ENCODE results near the gene KIF27.

The KIF27 gene

DNA sequence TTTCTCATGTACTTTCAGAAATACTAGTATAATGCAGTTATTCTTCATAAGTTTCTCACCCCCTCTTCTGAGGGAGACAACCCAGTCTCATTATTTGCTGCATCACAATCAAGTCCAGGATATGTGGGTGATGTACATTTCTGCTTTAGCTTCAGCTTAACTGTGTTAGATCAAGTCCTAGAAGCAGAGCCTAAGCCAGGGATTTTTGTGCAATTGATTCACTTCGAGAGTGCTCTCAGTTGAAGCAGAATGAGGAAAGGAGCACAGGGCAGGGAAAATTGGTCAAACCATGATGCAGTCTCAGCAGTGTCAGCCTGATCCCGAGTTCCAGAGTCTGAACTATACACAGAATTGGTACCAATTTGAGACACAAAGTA is 43.7 kb upstream of the KIF27 start:
- H3K36me3 ChIP-seq (ENCODE audit: control insufficient read depth, insufficient read depth, low read length): peaks cover 5% of the 10 kb centered on the region
- no peak for DNase-seq (ENCODE audit: extremely low read depth, insufficient read length)
- TF ChIP-seq, protein P1, sequence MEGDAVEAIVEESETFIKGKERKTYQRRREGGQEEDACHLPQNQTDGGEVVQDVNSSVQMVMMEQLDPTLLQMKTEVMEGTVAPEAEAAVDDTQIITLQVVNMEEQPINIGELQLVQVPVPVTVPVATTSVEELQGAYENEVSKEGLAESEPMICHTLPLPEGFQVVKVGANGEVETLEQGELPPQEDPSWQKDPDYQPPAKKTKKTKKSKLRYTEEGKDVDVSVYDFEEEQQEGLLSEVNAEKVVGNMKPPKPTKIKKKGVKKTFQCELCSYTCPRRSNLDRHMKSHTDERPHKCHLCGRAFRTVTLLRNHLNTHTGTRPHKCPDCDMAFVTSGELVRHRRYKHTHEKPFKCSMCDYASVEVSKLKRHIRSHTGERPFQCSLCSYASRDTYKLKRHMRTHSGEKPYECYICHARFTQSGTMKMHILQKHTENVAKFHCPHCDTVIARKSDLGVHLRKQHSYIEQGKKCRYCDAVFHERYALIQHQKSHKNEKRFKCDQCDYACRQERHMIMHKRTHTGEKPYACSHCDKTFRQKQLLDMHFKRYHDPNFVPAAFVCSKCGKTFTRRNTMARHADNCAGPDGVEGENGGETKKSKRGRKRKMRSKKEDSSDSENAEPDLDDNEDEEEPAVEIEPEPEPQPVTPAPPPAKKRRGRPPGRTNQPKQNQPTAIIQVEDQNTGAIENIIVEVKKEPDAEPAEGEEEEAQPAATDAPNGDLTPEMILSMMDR (IDR thresholded peaks at IDR 0.05; ENCODE audit: insufficient read depth, low read length, poor library complexity, severe bottlenecking): no peak
- H3K4me3 ChIP-seq (replicated peaks; ENCODE audit: low read depth, low read length): no peak overlapping the region
- H3K27me3 ChIP-seq (replicated peaks; ENCODE audit: control insufficient read depth, insufficient read depth, low read length): no peaks in the 10 kb centered on the region

DNA sequence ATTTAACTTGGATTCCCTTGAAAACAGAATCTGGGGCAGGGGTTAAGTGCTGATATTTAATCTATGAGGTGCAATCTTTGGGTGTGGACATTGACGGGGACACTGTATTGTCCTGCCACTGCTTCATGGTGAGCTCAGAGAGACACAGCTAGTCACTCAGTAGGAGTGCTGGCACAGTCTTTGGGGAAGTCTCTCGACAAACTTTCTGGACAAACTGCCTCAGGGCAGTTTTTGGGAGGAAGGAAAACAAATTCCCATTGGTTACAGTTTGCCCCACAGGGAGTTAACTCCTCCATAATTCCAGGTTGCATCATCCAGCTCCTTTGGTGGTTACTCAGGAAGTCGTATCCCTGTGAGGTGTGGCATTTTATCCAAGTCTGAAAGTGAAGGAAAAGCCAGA is 40.9 kb upstream of the KIF27 start:
- H3K4me3 ChIP-seq (replicated peaks; ENCODE audit: low read depth, low read length): no peak overlapping the region
- H3K27me3 ChIP-seq (replicated peaks; ENCODE audit: control insufficient read depth, insufficient read depth, low read length): no peaks in the 10 kb centered on the region
- peaks cover 1% of the 10 kb centered on the region; the same call in 1 of the 2 replicates for H3K36me3 ChIP-seq (ENCODE audit: control insufficient read depth, insufficient read depth, low read length)
- no peak for DNase-seq (ENCODE audit: extremely low read depth, insufficient read length)
- TF ChIP-seq, protein P1 (IDR thresholded peaks at IDR 0.05; ENCODE audit: insufficient read depth, low read length, poor library complexity, severe bottlenecking): no peak

DNA sequence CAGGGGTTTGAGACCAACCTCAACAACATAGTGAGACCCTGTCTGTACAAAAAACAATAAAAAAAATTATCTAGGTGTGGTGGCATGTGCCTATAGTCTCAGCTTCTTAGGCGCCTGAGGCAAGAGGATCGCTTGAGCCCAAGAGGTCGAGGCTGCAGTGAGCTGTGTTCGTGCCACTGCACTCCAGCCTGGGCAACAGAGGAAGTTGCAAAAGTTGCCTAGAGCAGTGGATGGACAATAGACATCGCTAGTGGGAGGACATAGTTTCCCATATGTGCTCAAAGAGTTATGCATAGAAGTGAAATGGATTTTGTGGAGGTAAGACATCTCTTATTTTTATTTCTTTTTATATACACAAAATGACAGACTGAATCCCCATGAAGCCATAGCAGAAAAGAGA is 39.8 kb upstream of the KIF27 start:
- TF ChIP-seq, protein P1 (IDR thresholded peaks at IDR 0.05; ENCODE audit: insufficient read depth, low read length, poor library complexity, severe bottlenecking): no peak
- no peaks in the 10 kb centered on the region for H3K36me3 ChIP-seq (ENCODE audit: control insufficient read depth, insufficient read depth, low read length)
- DNase-seq (ENCODE audit: extremely low read depth, insufficient read length): no peak
- no peaks in the 10 kb centered on the region for H3K27me3 ChIP-seq (replicated peaks; ENCODE audit: control insufficient read depth, insufficient read depth, low read length)
- H3K4me3 ChIP-seq (replicated peaks; ENCODE audit: low read depth, low read length): no peak overlapping the region

DNA sequence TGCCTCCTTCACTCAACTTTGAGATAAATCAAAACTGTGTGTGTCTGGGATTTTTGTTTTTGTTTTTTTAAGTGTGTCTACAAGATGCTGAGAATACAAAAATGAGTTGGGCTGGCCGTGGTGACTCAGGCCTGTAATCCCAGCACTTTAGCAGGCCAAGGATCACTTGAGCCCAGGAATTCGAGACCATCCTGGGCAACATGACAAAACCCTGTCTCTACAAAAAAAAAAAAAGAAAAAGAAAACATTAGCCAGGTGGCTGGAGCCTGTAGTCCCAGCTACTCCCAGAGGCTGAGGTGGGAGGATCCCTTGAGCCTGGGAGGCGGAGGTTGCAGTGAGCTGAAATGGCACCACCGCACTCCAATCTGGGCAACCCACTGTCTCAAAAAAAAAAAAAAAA is 37.8 kb upstream of the KIF27 start:
- H3K4me3 ChIP-seq (replicated peaks; ENCODE audit: low read depth, low read length): no peak overlapping the region
- TF ChIP-seq, protein P1 (IDR thresholded peaks at IDR 0.05; ENCODE audit: insufficient read depth, low read length, poor library complexity, severe bottlenecking): no peak
- no peak for DNase-seq (ENCODE audit: extremely low read depth, insufficient read length)

DNA sequence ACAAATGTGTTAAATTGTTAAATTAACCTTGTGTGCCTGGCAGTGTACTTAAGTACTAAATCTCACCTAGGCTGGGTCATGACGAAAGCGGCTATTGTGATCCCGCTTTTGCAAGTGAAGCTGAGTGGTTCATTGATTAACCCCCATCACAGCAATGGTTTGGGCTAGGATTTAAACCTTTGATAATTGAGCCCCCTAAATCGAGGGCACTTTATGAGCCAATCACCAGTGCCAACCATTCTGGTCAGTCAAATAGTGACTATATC is 35.9 kb upstream of the KIF27 start:
- DNase-seq (ENCODE audit: extremely low read depth, insufficient read length): no peak

More for the DNA sequence above, 37.8 kb upstream of the KIF27 start:
- Histone ChIP-seq H3K27me3 (replicated peaks; ENCODE audit: control insufficient read depth, insufficient read depth, low read length) (no peaks in the 10 kb centered on the region), H3K36me3 (ENCODE audit: control insufficient read depth, insufficient read depth, low read length) (no peaks in the 10 kb centered on the region)

More for the DNA sequence above, 35.9 kb upstream of the KIF27 start:
- TF ChIP-seq, protein P1 (IDR thresholded peaks at IDR 0.05; ENCODE audit: insufficient read depth, low read length, poor library complexity, severe bottlenecking): no peak
- H3K4me3 ChIP-seq (replicated peaks; ENCODE audit: low read depth, low read length): peak overlapping the region; percentile 70
- H3K36me3 ChIP-seq (ENCODE audit: control insufficient read depth, insufficient read depth, low read length): no peaks in the 10 kb centered on the region
- no peaks in the 10 kb centered on the region for H3K27me3 ChIP-seq (replicated peaks; ENCODE audit: control insufficient read depth, insufficient read depth, low read length)

Data from GM06990 (cell line).